Measurements from ENCODE around the gene RAB4A. TPM values are rescaled to one million over a fixed set of nuclear protein-coding genes. Genes with fewer than 3 reads are reported as not detected.
A peak's percentile ranks its signal among the peaks of the same experiment; 100 is the strongest.

RAB4A gene
- total and polyA plus RNA-seq, 2 of the 13 experiments (the other 11 are each of a cell fraction or from before 2014, with no cell fraction given), result 56.0 to 80.1 TPM

- TF ChIP-seq ZNF142 (CRISPR knock-in tag; IDR thresholded peaks at IDR 0.05) (no peak), ZBTB34 (CRISPR knock-in tag; IDR thresholded peaks at IDR 0.05) (peak; percentile 50; the same call in 1 of the 2 replicates), GATA4 (IDR thresholded peaks at IDR 0.05; ENCODE audit: borderline replicate concordance, low read depth) (peak; percentile 61; the same call in 1 of the 2 replicates), ATF4 (CRISPR knock-in tag; IDR thresholded peaks at IDR 0.05) (peak in 1 of 2 experiments; percentile 16; a peak in 1 of 4 replicates), ZBTB21 (CRISPR knock-in tag; IDR thresholded peaks at IDR 0.05) (0 out of 2 replicates have a peak, but pooled peaks have one; percentile 36), CHD2 (IDR thresholded peaks at IDR 0.05; ENCODE audit: low read depth, low read length) (no peak), ZNF777 (CRISPR knock-in tag; IDR thresholded peaks at IDR 0.05) (no peak), ATRX (CRISPR knock-in tag; IDR thresholded peaks at IDR 0.05; ENCODE audit: borderline replicate concordance) (no peak), ADNP (CRISPR knock-in tag; IDR thresholded peaks at IDR 0.05) (0 out of 2 replicates have a peak, but pooled peaks have one; percentile 33), HINFP (CRISPR knock-in tag; IDR thresholded peaks at IDR 0.05; ENCODE audit: low read depth) (no peak), RARA (CRISPR knock-in tag; IDR thresholded peaks at IDR 0.05) (peak; percentile 93), ZNF18 (CRISPR knock-in tag; IDR thresholded peaks at IDR 0.05; ENCODE audit: insufficient replicate concordance) (no peak), SUZ12 (IDR thresholded peaks at IDR 0.05; ENCODE audit: low read depth, low read length) (no peak), KLF16 (CRISPR knock-in tag; IDR thresholded peaks at IDR 0.05) (peak in 1 of 2 experiments; percentile 78; a peak in 2 of 4 replicates), NKX3-1 (CRISPR knock-in tag; IDR thresholded peaks at IDR 0.05) (no peak), PHF20 (CRISPR knock-in tag; IDR thresholded peaks at IDR 0.05) (no peak), ZNF547 (CRISPR knock-in tag; IDR thresholded peaks at IDR 0.05) (no peak), ZNF17 (CRISPR knock-in tag; IDR thresholded peaks at IDR 0.05) (no peak)
Measured at GRCh38 chr1:229273507-229274232, 2.8 kb downstream of the RAB4A start (continued).

Data from HepG2 (cell line).